GM12872 (cell line): ENCODE measurements around the gene B3GAT1.

Experiments used
- CTCF ChIP-seq: IDR thresholded peaks from 3 replicates; pipeline ENCODE4 v1.5.1; 2011; ENCODE audit warnings: low read depth, mild to moderate bottlenecking, low read length, moderate library complexity; ENCODE audit not compliant: insufficient read depth

The B3GAT1 gene

GRCh38 chr11:134330611-134331353 is 81.3 kb downstream of the B3GAT1 start:
- TF ChIP-seq CTCF: no peak
